Activated naive CD4-positive, alpha-beta T cell treated with anti-CD3 and anti-CD28 coated beads, Interleukin-2, amount 50 U/mL, for 24 hours (primary cell): ENCODE data around the gene GRK4.
"Not testable (repeated sequence)": the region's sequence is repeated elsewhere in the genome, so short reads cannot be mapped to it uniquely, and the experiment has no call there.

Source experiments
- H3K27ac Mint-ChIP-seq: one replicate; pipeline ENCODE4 v1.8.0; 2021; ENCODE audit warnings: mild to moderate bottlenecking, mixed read lengths
- H3K27me3 Mint-ChIP-seq: one replicate; pipeline ENCODE4 v1.8.0; 2021; ENCODE audit warnings: mixed read lengths
- H3K36me3 Mint-ChIP-seq: one replicate; pipeline ENCODE4 v1.8.0; 2021; ENCODE audit warnings: mixed read lengths
- H3K4me1 Mint-ChIP-seq: one replicate; pipeline ENCODE4 v1.8.0; 2021; ENCODE audit warnings: mixed read lengths
- H3K4me3 Mint-ChIP-seq: one replicate; pipeline ENCODE4 v1.8.0; 2021; ENCODE audit warnings: mild to moderate bottlenecking, mixed read lengths
- H3K9me3 Mint-ChIP-seq: one replicate; pipeline ENCODE4 v1.8.0; 2021; ENCODE audit warnings: mixed read lengths

The GRK4 gene

DNA sequence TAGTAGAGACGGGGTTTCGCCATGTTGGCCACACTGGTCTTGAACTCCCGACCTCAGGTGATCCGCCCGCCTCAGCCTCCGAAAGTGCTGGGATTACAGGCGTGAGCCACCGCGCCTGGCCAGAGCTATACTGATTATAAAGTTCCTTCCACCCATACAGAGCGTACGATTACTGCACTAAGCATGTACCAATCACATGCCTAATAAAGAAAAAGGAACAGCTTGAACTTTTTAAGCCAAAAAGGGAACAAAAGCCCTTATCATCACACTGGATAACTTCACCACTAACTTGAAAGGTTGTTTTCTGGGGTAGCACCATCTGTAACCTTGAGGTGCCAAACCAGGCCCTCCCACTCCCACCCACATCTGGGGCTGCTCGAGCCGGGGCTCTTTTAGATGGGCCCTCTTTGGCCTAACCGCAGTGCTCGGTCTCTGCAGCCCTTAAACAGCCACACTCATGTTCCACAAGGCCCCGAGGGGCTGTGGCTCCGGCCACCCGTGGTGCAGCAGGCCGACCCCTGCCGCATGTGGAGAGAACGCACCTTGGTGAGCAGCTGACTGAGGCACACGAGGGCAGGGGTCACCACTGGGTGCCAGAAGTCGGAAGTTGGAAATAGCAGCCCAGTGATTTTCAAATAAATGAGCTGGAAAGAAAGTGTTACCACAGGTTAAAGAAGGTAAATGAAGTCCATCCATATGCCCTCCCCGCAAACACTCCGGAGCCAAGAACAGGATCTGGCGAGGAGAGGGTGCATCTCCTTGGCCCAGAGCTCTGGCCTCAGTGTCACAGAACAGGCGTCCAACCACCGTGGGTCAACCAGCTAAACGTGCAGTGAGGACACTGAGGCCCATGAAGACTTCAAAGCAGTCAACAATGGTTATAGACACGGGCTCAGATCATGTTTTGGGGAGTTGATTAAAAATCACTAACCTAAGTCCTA, 18.5 kb upstream of the GRK4 start:
- Mint-ChIP-seq H3K4me1 (peaks cover under 1% of the 10 kb centered on the region), H3K9me3 (no peaks in the 10 kb centered on the region), H3K27ac (no peak overlapping the region), H3K36me3 (peaks cover 19% of the 10 kb centered on the region), H3K4me3 (no peak overlapping the region), H3K27me3 (no peaks in the 10 kb centered on the region)

- H3K9me3 Mint-ChIP-seq, H3K4me1 Mint-ChIP-seq, H3K4me3 Mint-ChIP-seq, H3K27me3 Mint-ChIP-seq: not testable (repeated sequence)
- peaks cover 24% of the 10 kb centered on the region for H3K36me3 Mint-ChIP-seq
- H3K27ac Mint-ChIP-seq, result peak overlapping the region; percentile 41
These were observed 17.5 kb upstream of the GRK4 start for GRCh38 chr4:2945619-2946604.

DNA sequence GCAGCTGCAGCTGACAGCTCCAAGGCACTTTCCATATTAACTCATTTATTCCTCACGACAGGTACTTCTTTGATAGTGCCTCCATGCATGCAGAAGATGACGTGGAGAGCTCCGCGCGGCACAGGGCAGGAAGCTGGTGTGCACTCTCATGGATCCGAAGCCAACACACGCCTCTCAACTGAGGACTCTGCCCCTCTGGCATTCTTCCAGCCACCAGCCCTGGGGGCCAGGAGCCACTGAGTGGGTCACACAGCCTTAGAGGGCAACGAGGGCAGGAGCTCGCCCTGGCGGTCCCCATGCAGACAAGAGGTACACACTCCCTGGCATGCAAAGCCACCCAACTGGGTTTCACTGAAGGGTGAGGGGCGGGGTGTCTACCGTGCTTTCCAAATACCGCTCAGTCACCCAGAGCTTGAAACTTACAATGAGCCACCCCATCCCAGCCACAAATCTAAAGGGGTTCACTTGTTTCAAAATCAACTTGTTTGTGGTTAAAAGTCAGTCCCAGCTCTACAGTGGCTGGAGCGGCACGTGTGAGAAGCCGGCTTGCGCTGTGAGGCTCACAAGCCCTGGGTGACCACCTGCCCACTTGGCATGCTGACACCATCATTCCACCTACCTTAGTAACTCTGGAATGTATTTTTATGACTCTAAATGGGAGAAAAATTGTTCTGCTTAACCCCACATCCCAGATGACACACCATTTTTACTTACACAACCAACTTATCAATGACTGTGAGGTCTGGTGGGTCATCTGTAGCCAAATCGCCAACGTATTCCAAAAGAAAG, 16.4 kb upstream of the GRK4 start:
- peaks cover 24% of the 10 kb centered on the region for H3K36me3 Mint-ChIP-seq
- H3K9me3 Mint-ChIP-seq, result no peaks in the 10 kb centered on the region
- peak overlapping the region; percentile 17 for H3K27ac Mint-ChIP-seq
- no peaks in the 10 kb centered on the region for H3K27me3 Mint-ChIP-seq
- H3K4me3 Mint-ChIP-seq, result no peak overlapping the region
- peaks cover 9% of the 10 kb centered on the region for H3K4me1 Mint-ChIP-seq

GRCh38 chr4:2947926-2948325, 15.4 kb upstream of the GRK4 start:
- Mint-ChIP-seq H3K36me3 (peaks cover 24% of the 10 kb centered on the region), H3K9me3 (no peaks in the 10 kb centered on the region), H3K27me3 (no peaks in the 10 kb centered on the region), H3K4me1 (peaks cover 9% of the 10 kb centered on the region), H3K27ac (no peak overlapping the region), H3K4me3 (no peak overlapping the region)

DNA sequence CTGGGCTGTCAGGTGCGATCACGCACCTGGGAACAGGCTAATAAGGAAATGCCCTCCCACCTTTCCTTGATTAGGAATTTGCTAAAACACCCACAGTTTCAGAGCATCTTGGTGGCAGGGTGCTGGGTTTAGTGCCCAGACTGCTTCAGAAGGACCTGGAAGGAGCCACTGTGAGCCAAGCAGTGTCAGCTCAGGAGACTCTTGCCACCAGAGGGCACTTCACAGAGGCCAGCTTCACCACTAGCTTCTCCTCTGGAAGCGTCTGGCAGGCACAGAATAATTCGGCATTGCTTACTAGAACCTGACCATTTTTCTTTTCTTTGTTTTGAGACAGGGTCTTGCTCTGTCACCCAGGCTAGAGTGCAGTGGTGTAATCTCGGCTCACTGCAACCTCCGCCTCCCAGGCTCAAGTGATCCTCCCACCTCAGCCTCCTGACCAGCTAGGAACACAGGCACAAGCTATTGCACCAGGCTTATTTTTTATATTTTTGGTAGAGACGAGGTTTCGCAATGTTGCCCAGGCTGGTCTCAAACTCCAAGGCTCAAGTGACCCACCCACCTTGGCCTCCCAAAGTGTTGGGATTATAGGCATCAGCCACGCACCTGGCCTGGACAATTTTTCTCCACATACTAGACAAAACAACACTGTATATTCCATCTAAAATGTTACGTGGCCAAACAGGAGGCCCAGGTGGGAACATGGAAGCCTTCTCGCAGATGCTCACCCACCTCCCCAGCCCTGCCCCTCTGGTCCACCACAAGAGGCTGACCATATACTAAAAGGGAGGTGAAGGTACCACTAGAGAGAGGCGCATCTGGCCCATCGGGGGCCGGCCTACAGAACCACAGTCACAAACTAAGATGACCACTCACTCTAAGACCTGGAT, 14.2 kb upstream of the GRK4 start:
- Mint-ChIP-seq H3K4me3 (no peak overlapping the region), H3K4me1 (peaks cover 21% of the 10 kb centered on the region), H3K27ac (no peak overlapping the region), H3K27me3 (no peaks in the 10 kb centered on the region), H3K36me3 (peaks cover 23% of the 10 kb centered on the region), H3K9me3 (no peaks in the 10 kb centered on the region)

- Mint-ChIP-seq H3K4me3 (no peak overlapping the region), H3K27me3 (no peaks in the 10 kb centered on the region), H3K36me3 (peaks cover 27% of the 10 kb centered on the region), H3K27ac (no peak overlapping the region), H3K4me1 (peaks cover 28% of the 10 kb centered on the region), H3K9me3 (no peaks in the 10 kb centered on the region)
These were observed 13.6 kb upstream of the GRK4 start for GRCh38 chr4:2949782-2950125.

GRCh38 chr4:2950221-2950989, 13.0 kb upstream of the GRK4 start:
- no peaks in the 10 kb centered on the region for H3K9me3 Mint-ChIP-seq
- H3K4me1 Mint-ChIP-seq, result peaks cover 29% of the 10 kb centered on the region
- H3K27ac Mint-ChIP-seq, result peak overlapping the region; percentile 68
- peaks cover 25% of the 10 kb centered on the region for H3K36me3 Mint-ChIP-seq
- no peaks in the 10 kb centered on the region for H3K27me3 Mint-ChIP-seq
- no peak overlapping the region for H3K4me3 Mint-ChIP-seq

GRCh38 chr4:2953496-2953895, 9.9 kb upstream of the GRK4 start:
- Mint-ChIP-seq H3K4me3 (peak overlapping the region; percentile 82), H3K27me3 (no peaks in the 10 kb centered on the region), H3K4me1 (peaks cover 54% of the 10 kb centered on the region), H3K36me3 (peaks cover 25% of the 10 kb centered on the region), H3K9me3 (no peaks in the 10 kb centered on the region), H3K27ac (peak overlapping the region; percentile 97)

GRCh38 chr4:2954358-2955185, 8.8 kb upstream of the GRK4 start:
- Mint-ChIP-seq H3K4me3 (peak overlapping the region; percentile 82), H3K27ac (peak overlapping the region; percentile 97), H3K9me3 (no peaks in the 10 kb centered on the region), H3K4me1 (peaks cover 61% of the 10 kb centered on the region), H3K27me3 (no peaks in the 10 kb centered on the region), H3K36me3 (peaks cover 26% of the 10 kb centered on the region)

GRCh38 chr4:2955186-2956044, 8.0 kb upstream of the GRK4 start:
- not testable (repeated sequence) for H3K9me3 Mint-ChIP-seq, H3K27me3 Mint-ChIP-seq
- H3K27ac Mint-ChIP-seq, result peak overlapping the region; percentile 55
- H3K4me3 Mint-ChIP-seq, result peak overlapping the region; percentile 15
- H3K36me3 Mint-ChIP-seq, result peaks cover 25% of the 10 kb centered on the region
- H3K4me1 Mint-ChIP-seq, result peaks cover 63% of the 10 kb centered on the region

GRCh38 chr4:2958446-2958845, 4.9 kb upstream of the GRK4 start:
- peak overlapping the region; percentile 76 for H3K27ac Mint-ChIP-seq
- H3K9me3 Mint-ChIP-seq, result no peaks in the 10 kb centered on the region
- peak overlapping the region; percentile 53 for H3K4me3 Mint-ChIP-seq
- H3K36me3 Mint-ChIP-seq, result peaks cover 26% of the 10 kb centered on the region
- H3K4me1 Mint-ChIP-seq, result peaks cover 60% of the 10 kb centered on the region
- H3K27me3 Mint-ChIP-seq, result no peaks in the 10 kb centered on the region

DNA sequence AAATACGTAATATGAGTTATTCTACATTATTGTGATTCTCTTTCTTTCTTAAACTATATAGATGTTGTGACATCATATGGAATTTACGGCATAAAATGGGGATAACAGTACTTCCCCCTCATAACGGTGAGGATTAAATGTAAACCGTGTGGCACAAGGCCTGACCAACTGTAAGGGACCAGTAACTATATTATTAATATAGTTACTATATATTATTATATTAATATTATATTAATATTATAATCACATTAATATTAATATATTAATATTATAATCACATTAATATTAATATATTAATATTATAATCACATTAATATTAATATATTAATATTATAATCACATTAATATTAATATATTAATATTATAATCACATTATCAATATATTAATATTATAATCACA, 2.9 kb upstream of the GRK4 start:
- not testable (repeated sequence) for H3K9me3 Mint-ChIP-seq, H3K27me3 Mint-ChIP-seq
- Mint-ChIP-seq H3K4me1 (peaks cover 50% of the 10 kb centered on the region), H3K36me3 (peaks cover 21% of the 10 kb centered on the region), H3K4me3 (peak overlapping the region; percentile 69), H3K27ac (peak overlapping the region; percentile 65)
